ENCODE measurements around the gene AGTR1. TPM values are rescaled to one million over a fixed set of nuclear protein-coding genes. Genes with fewer than 3 reads are reported as not detected.

Gene AGTR1
- total and polyA plus RNA-seq, 4 donors = 2.9 to 17.9 (median 3.7) TPM

DNA sequence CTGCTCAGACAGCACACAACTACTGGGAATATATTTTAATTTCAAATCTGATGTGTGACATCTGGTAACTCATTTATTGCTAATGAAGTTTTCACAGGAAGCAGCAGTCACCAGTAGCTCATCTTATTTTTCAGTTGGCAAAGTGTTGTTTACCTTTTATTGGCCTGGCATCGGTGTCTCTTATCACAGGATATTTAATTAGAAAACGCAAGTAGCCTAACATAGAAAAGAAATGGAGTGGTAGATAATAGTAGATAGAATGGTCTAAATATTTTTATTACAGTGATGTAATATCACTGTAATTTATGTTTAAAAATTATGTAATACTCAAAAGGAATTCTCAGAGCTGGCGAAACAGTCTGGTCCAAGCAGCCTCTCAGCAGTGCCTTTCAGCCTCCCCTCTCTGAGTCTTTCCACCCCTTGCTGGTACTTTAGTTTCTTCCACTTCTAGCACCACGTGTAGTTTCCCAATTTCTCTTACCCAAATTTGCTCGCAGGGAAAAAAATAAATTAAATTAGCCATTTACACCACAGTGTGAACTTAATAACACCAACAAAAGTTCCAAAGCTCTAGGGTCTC lies 31.9 kb downstream of the AGTR1 start:
- ATAC-seq (ENCODE audit: insufficient read depth, low FRiP score) (no peak), DNase-seq (peak; percentile 57 to 88 (median 87))
- no peaks in the 10 kb centered on the region for H3K27me3 ChIP-seq (ENCODE audit: control insufficient read depth in 3 of 3, insufficient read depth in 3 of 3, low read length in 2 of 3)
- no peaks in the 10 kb centered on the region for H3K9me3 ChIP-seq (ENCODE audit: control insufficient read depth in 4 of 4, insufficient read depth in 3 of 4, low read length in 3 of 4)
- 38 to 42% methylated on average over 5 of the region's 5 CpGs for WGBS, 2 donors
- H3K9ac ChIP-seq (ENCODE audit: insufficient read depth in 1 of 2, low read length in 2 of 2) = peak overlapping the region in 1 of 2 donors; percentile 62
- no peaks in the 10 kb centered on the region for H3K36me3 ChIP-seq (ENCODE audit: control insufficient read depth in 4 of 4, insufficient read depth in 4 of 4, low read length in 4 of 4)
- H3K4me3 ChIP-seq = no peak overlapping the region
- peaks cover 0 to 45% (median 12%) of the 10 kb centered on the region in 5 donors for H3K4me1 ChIP-seq (ENCODE audit: control insufficient read depth in 5 of 5, insufficient read depth in 5 of 5, low read length in 5 of 5)
- H3K27ac ChIP-seq (ENCODE audit: low read depth in 1 of 2, low read length in 1 of 2) = no peak overlapping the region
- TF ChIP-seq, protein P1, sequence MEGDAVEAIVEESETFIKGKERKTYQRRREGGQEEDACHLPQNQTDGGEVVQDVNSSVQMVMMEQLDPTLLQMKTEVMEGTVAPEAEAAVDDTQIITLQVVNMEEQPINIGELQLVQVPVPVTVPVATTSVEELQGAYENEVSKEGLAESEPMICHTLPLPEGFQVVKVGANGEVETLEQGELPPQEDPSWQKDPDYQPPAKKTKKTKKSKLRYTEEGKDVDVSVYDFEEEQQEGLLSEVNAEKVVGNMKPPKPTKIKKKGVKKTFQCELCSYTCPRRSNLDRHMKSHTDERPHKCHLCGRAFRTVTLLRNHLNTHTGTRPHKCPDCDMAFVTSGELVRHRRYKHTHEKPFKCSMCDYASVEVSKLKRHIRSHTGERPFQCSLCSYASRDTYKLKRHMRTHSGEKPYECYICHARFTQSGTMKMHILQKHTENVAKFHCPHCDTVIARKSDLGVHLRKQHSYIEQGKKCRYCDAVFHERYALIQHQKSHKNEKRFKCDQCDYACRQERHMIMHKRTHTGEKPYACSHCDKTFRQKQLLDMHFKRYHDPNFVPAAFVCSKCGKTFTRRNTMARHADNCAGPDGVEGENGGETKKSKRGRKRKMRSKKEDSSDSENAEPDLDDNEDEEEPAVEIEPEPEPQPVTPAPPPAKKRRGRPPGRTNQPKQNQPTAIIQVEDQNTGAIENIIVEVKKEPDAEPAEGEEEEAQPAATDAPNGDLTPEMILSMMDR (IDR thresholded peaks at IDR 0.05; ENCODE audit: control extremely low read depth, extremely low read depth) = no peak

DNA sequence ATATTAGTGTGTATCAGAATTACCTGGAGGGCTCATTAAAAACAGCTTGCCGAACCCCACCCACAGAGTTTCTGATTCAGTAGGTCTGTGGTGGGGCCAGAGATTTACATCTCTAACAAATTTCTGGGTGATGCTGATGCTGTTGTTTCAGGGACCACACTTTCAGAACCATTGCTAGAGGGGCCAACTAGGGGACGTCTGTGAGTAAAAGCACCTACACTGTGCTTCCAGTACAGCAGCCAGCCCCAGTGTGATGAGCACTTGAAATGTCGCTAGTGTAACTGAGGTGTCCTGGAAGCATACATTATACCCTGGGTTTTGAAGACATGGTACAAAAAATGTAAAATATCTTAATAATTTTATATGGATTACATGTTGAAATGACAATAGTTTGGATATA lies 33.0 kb downstream of the AGTR1 start:
- Histone ChIP-seq H3K27ac (ENCODE audit: low read depth in 1 of 2, low read length in 1 of 2) (no peak overlapping the region), H3K9ac (ENCODE audit: insufficient read depth in 1 of 2, low read length in 2 of 2) (no peak overlapping the region), H3K9me3 (ENCODE audit: control insufficient read depth in 4 of 4, insufficient read depth in 3 of 4, low read length in 3 of 4) (no peaks in the 10 kb centered on the region), H3K27me3 (ENCODE audit: control insufficient read depth in 3 of 3, insufficient read depth in 3 of 3, low read length in 2 of 3) (no peaks in the 10 kb centered on the region), H3K4me3 (no peak overlapping the region), H3K4me1 (ENCODE audit: control insufficient read depth in 5 of 5, insufficient read depth in 5 of 5, low read length in 5 of 5) (peaks cover 0 to 48% (median 12%) of the 10 kb centered on the region in 5 donors), H3K36me3 (ENCODE audit: control insufficient read depth in 4 of 4, insufficient read depth in 4 of 4, low read length in 4 of 4) (no peaks in the 10 kb centered on the region)
- no peak for ATAC-seq (ENCODE audit: insufficient read depth, low FRiP score)
- WGBS, 2 donors = 82 to 90% methylated on average over 3 of the region's 3 CpGs
- TF ChIP-seq, protein P1 (IDR thresholded peaks at IDR 0.05; ENCODE audit: control extremely low read depth, extremely low read depth) = no peak
- DNase-seq = no peak

DNA sequence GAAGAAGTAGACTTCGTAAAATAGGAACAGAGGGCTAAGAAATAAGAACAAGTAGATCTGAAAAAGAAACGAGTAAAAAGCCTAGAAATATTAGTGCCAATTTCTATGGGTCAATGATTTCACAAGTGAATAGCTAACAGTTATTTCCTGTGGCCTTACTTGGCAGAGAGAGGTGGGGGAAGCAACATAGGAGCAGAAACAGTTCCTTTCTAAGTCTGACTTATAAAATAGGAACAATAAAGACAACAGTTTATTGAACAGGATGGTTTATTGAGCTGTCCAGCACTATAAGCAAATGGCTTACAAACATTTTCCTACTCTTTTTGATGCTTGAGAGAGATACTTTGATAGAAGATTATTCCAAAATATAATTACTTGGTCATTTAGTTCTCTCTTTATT lies 37.9 kb downstream of the AGTR1 start:
- DNase-seq = peak in 1 of 3 donors; percentile 19
- H3K27me3 ChIP-seq (ENCODE audit: control insufficient read depth in 3 of 3, insufficient read depth in 3 of 3, low read length in 2 of 3) = no peaks in the 10 kb centered on the region
- no peak overlapping the region for H3K4me3 ChIP-seq
- H3K27ac ChIP-seq (ENCODE audit: low read depth in 1 of 2, low read length in 1 of 2) = no peak overlapping the region
- H3K9ac ChIP-seq (ENCODE audit: insufficient read depth in 1 of 2, low read length in 2 of 2) = no peak overlapping the region
- peaks cover 0 to 14% (median 2%) of the 10 kb centered on the region in 4 donors for H3K36me3 ChIP-seq (ENCODE audit: control insufficient read depth in 4 of 4, insufficient read depth in 4 of 4, low read length in 4 of 4)
- TF ChIP-seq, protein P1 (IDR thresholded peaks at IDR 0.05; ENCODE audit: control extremely low read depth, extremely low read depth) = no peak
- H3K4me1 ChIP-seq (ENCODE audit: control insufficient read depth in 5 of 5, insufficient read depth in 5 of 5, low read length in 5 of 5) = peaks cover 0 to 7% (median 0%) of the 10 kb centered on the region in 5 donors
- ATAC-seq (ENCODE audit: insufficient read depth, low FRiP score) = no peak
- H3K9me3 ChIP-seq (ENCODE audit: control insufficient read depth in 4 of 4, insufficient read depth in 3 of 4, low read length in 3 of 4) = peaks cover 0 to 2% (median 0%) of the 10 kb centered on the region in 4 donors
- 14 to 35% methylated on average over 2 of the region's 2 CpGs for WGBS, 2 donors

DNA sequence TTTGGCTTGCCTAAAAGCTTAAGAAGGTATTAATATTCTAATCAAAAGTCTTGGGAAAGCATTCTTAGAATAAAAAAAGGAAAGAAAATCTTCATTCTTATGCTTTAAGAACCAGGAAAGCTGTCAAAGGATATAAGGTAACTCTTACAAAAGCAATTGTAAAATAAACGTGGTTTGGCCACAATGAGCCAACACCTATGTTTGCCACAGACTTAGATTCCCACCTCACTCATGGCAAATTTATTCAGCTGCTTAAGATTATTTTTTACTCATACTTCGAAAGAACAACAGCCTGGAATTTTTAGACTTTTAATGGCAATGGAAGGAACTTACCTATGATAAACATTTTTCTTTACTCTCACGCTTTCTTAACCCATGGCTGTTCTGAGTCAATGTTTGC lies 38.4 kb downstream of the AGTR1 start:
- H3K27ac ChIP-seq (ENCODE audit: low read depth in 1 of 2, low read length in 1 of 2) = no peak overlapping the region
- no peak overlapping the region for H3K9ac ChIP-seq (ENCODE audit: insufficient read depth in 1 of 2, low read length in 2 of 2)
- H3K36me3 ChIP-seq (ENCODE audit: control insufficient read depth in 4 of 4, insufficient read depth in 4 of 4, low read length in 4 of 4) = peaks cover 0 to 14% (median 2%) of the 10 kb centered on the region in 4 donors
- peaks cover 0 to 2% (median 0%) of the 10 kb centered on the region in 4 donors for H3K9me3 ChIP-seq (ENCODE audit: control insufficient read depth in 4 of 4, insufficient read depth in 3 of 4, low read length in 3 of 4)
- TF ChIP-seq, protein P1 (IDR thresholded peaks at IDR 0.05; ENCODE audit: control extremely low read depth, extremely low read depth) = no peak
- no peak overlapping the region for H3K4me3 ChIP-seq
- ATAC-seq (ENCODE audit: insufficient read depth, low FRiP score) (no peak), DNase-seq (no peak)
- WGBS, 2 donors = 58 to 65% methylated on average over 3 of the region's 3 CpGs
- no peaks in the 10 kb centered on the region for H3K27me3 ChIP-seq (ENCODE audit: control insufficient read depth in 3 of 3, insufficient read depth in 3 of 3, low read length in 2 of 3)
- peaks cover 0 to 5% (median 0%) of the 10 kb centered on the region in 5 donors for H3K4me1 ChIP-seq (ENCODE audit: control insufficient read depth in 5 of 5, insufficient read depth in 5 of 5, low read length in 5 of 5)
